HCT116 (cell line): Measurements from ENCODE around the gene TNFSF8. TPM values are rescaled to one million over a fixed set of nuclear protein-coding genes. Genes with fewer than 3 reads are reported as not detected.

ENCODE experiments used
- ATAC-seq: fragments of 200-7000 bp; cut with Tn5 transposase; 2 replicates; pipeline ENCODE4 v1.9.1; 2020; ENCODE audit warnings: mild to moderate bottlenecking, moderate library complexity
- BruUV-seq: library from RNA; stranded (reverse); fragments of 400-500 nt; replicated peaks from 2 replicates; lab custom pipeline; 2021; lab: Mats Ljungman, UMichigan
- CTCF ChIA-PET: fragments of 300-600 bp; sonication (Branson Sonifier 250); formaldehyde crosslinking; loops from one replicate; lab custom pipeline; 2021; ENCODE audit warnings: antibody characterized with exemption; lab: Charles Lee
- POLR2A ChIA-PET: fragments of 300-600, 350-600 bp; sonication (Branson Sonifier 250); formaldehyde crosslinking; loops from one replicate; lab custom pipeline; 2021; ENCODE audit warnings: antibody characterized with exemption; lab: Charles Lee
- RAD21 ChIA-PET, 2 experiments: fragments of 300-600 bp; sonication (Branson Sonifier 250); formaldehyde crosslinking; loops; one replicate each; lab custom pipeline; 2023; ENCODE audit warnings: low total read pairs in 2 of 2; ENCODE audit not compliant: uncharacterized antibody in 2 of 2, unreplicated experiment in 2 of 2, low non-redundant PET in 1 of 2; lab: Charles Lee
- DNase-seq: peaks from one replicate; pipeline ENCODE4 v3.0.0-alpha.2; 2010; ENCODE audit warnings: low read depth, low spot score
- H2AFZ ChIP-seq: fragments of 200-600 bp; shearing (Covaris generic), sonication (generic); 2 replicates; pipeline ENCODE4 v1.6.1; 2017; ENCODE audit warnings: low read depth, mixed run types, mixed read lengths, antibody characterized with exemption, low read length; ENCODE audit not compliant: poor library complexity, severe bottlenecking
- H3K27ac ChIP-seq: 2 replicates; pipeline ENCODE4 v1.5.1; 2012; ENCODE audit warnings: low read depth, low read length
- H3K27me3 ChIP-seq: fragments of 200-600 bp; sonication (generic); 2 replicates; pipeline ENCODE4 v1.6.1; 2016; ENCODE audit warnings: mixed run types, low read length, mixed read lengths; ENCODE audit not compliant: insufficient read depth
- H3K36me3 ChIP-seq, 2 experiments: fragments of 200-500 bp in 1 of 2; fragments of 200-600 bp in 1 of 2; sonication (Bioruptor generic) in 1 of 2; sonication (generic) in 1 of 2; 2 replicates each; pipeline versions ENCODE4 v1.5.1 to v1.6.1; 2014 to 2016; ENCODE audit warnings: low read length in 2 of 2, inconsistent platforms in 1 of 2, mixed read lengths in 1 of 2, mixed run types in 1 of 2; ENCODE audit not compliant: insufficient read depth in 2 of 2, control insufficient read depth in 1 of 2
- H3K4me1 ChIP-seq, 2 experiments: fragments of 200-600 bp in 1 of 2; sonication (generic) in 1 of 2; 2 replicates each; pipeline versions ENCODE4 v1.5.1 to v1.6.1; 2012 to 2017; ENCODE audit warnings: low read length in 2 of 2, inconsistent platforms in 1 of 2, mild to moderate bottlenecking in 1 of 2, mixed read lengths in 1 of 2, mixed run types in 1 of 2, moderate library complexity in 1 of 2; ENCODE audit not compliant: insufficient read depth in 2 of 2, control insufficient read depth in 1 of 2
- H3K4me2 ChIP-seq: fragments of 200-600 bp; sonication (generic); 2 replicates; pipeline ENCODE4 v1.6.1; 2017; ENCODE audit warnings: mixed run types, low read length, mixed read lengths
- H3K4me3 ChIP-seq, 2 experiments: fragments of 200-600 bp in 1 of 2; sonication (generic) in 1 of 2; replicated peaks in 1 of 2; 2 replicates each; pipeline ENCODE4 v1.5.1; 2011 to 2016; ENCODE audit warnings: low read length in 2 of 2, control low read depth in 1 of 2, low read depth in 1 of 2, mild to moderate bottlenecking in 1 of 2, mixed read lengths in 1 of 2, mixed run types in 1 of 2
- H3K79me2 ChIP-seq: fragments of 200-600 bp; sonication (generic); 2 replicates; pipeline ENCODE4 v1.6.1; 2017; ENCODE audit warnings: mild to moderate bottlenecking, mixed run types, low read length, moderate library complexity, mixed read lengths; ENCODE audit not compliant: insufficient read depth
- H3K9ac ChIP-seq: fragments of 200-600 bp; sonication (generic); 2 replicates; pipeline ENCODE4 v1.6.1; 2016; ENCODE audit warnings: low read length, mixed read lengths
- H3K9me2 ChIP-seq: fragments of 200-600 bp; sonication (generic), shearing (Covaris generic); 2 replicates; pipeline ENCODE4 v1.6.1; 2017; ENCODE audit warnings: mixed run types, mild to moderate bottlenecking, moderate library complexity; ENCODE audit not compliant: insufficient read depth
- H3K9me3 ChIP-seq, 2 experiments: fragments of 200-500 bp in 1 of 2; fragments of 200-600 bp in 1 of 2; sonication (Bioruptor generic) in 1 of 2; sonication (generic) in 1 of 2; 2 replicates each; pipeline ENCODE4 v1.6.1; 2014 to 2017; ENCODE audit warnings: low read length in 2 of 2, mixed read lengths in 2 of 2, inconsistent platforms in 1 of 2, low read depth in 1 of 2, mild to moderate bottlenecking in 1 of 2, mixed run types in 1 of 2, moderate library complexity in 1 of 2; ENCODE audit not compliant: control insufficient read depth in 1 of 2, insufficient read depth in 1 of 2
- H4K20me1 ChIP-seq: fragments of 200-600 bp; sonication (generic), shearing (Covaris generic); 2 replicates; pipeline ENCODE4 v1.6.1; 2017; ENCODE audit warnings: mixed run types, mild to moderate bottlenecking, moderate library complexity; ENCODE audit not compliant: insufficient read depth
- CBX3 ChIP-seq: IDR thresholded peaks from 2 replicates; pipeline ENCODE4 v1.6.1; 2012; ENCODE audit warnings: low read depth
- ELF1 ChIP-seq: IDR thresholded peaks from 2 replicates; pipeline ENCODE4 v1.6.1; 2012; ENCODE audit warnings: low read depth, borderline replicate concordance
- EZH2 ChIP-seq: fragments of 200-600 bp; sonication (generic); IDR thresholded peaks from 2 replicates; pipeline ENCODE4 v1.6.1; 2017; ENCODE audit warnings: antibody characterized with exemption, mixed run types
- EZH2phosphoT487 ChIP-seq: fragments of 200-600 bp; IDR thresholded peaks from 2 replicates; pipeline ENCODE4 v1.6.1; 2018; ENCODE audit warnings: antibody characterized with exemption, borderline replicate concordance
- POLR2A ChIP-seq: IDR thresholded peaks from 2 replicates; pipeline ENCODE4 v1.7.0; 2011; ENCODE audit warnings: borderline replicate concordance; ENCODE audit not compliant: insufficient read depth, insufficient read length; ENCODE audit errors: extremely low read depth
- RAD21 ChIP-seq: IDR thresholded peaks from 2 replicates; pipeline ENCODE4 v1.6.1; 2012; ENCODE audit warnings: low read depth, mild to moderate bottlenecking
- SIN3A ChIP-seq: IDR thresholded peaks from 2 replicates; pipeline ENCODE4 v1.6.1; 2012; ENCODE audit warnings: low read depth
- SP1 ChIP-seq: IDR thresholded peaks from 2 replicates; pipeline ENCODE4 v1.6.1; 2012; ENCODE audit warnings: low read depth
- SRF ChIP-seq: IDR thresholded peaks from 2 replicates; pipeline ENCODE4 v1.6.1; 2012; ENCODE audit warnings: low read depth
- TCF7L2 ChIP-seq: IDR thresholded peaks from 2 replicates; pipeline ENCODE4 v1.7.0; 2011; ENCODE audit warnings: borderline replicate concordance, inconsistent platforms; ENCODE audit not compliant: insufficient read depth, insufficient read length; ENCODE audit errors: extremely low read depth
- YY1 ChIP-seq: IDR thresholded peaks from 2 replicates; pipeline ENCODE4 v1.6.1; 2011; ENCODE audit warnings: low read length, low read depth, moderate library complexity, mild to moderate bottlenecking; ENCODE audit not compliant: insufficient replicate concordance; ENCODE audit errors: extremely low read depth
- ZFX ChIP-seq: fragments of 450-650 bp; IDR thresholded peaks from 2 replicates; pipeline ENCODE4 v1.6.1; 2017
- ZNF274 ChIP-seq: fragments of 200-500 bp; sonication (Bioruptor generic); IDR thresholded peaks from 2 replicates; pipeline ENCODE4 v1.6.1; 2014; ENCODE audit warnings: mild to moderate bottlenecking, low read depth, low read length, inconsistent platforms
- intact Hi-C: fragments of 100-400 bp; cut with micrococcal nuclease; formaldehyde crosslinking; loops from 2 replicates; pipeline ENCODE4 v1.10.0; 2022
- total RNA-seq: library from RNA; stranded (reverse); gene quantifications from one replicate; pipeline ENCODE4 v1.2.1, GENCODE V29; 2021; ENCODE audit not compliant: unreplicated experiment
- TF ChIP-seq, protein P1 (sequence below): IDR thresholded peaks from 2 replicates; pipeline ENCODE4 v1.6.1; 2012; ENCODE audit warnings: low read depth
- TF ChIP-seq, protein P2 (sequence below): IDR thresholded peaks from 2 replicates; pipeline ENCODE4 v1.6.1; 2012

The TNFSF8 gene
- total RNA-seq, 1 experiment from 2014 or later: not detected

DNA sequence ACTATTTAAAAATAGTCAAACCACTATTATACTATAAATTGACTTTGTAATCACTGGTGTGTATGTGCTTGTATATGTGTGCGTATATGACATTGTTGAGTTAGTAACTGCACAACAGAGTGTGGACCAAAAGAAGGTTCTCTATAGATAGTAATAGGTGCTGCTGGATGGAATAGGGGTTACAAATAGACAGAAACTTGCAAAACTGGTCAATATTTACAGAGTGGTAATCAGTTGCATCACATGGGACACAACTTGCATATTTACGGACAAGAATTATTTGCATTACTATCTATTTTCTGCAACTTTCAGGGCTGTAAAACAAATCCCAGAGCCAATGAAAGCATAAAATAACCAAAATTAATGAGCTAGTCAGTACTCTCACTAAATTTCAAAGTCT lies 42.4 kb downstream of the TNFSF8 start:
- H3K4me2 ChIP-seq: no peak overlapping the region
- intact Hi-C loops: no loop called here
- ChIA-PET POLR2A (no interaction called here), RAD21 (no interaction called here)
- TF ChIP-seq ZFX (no peak), SRF (no peak)
- TF ChIP-seq, all 23 proteins: peak for 0
- no peaks in the 10 kb centered on the region for H3K79me2 ChIP-seq
- BruUV-seq: no TSS peak
- DNase-seq (no peak), ATAC-seq (no peak)
- no peaks in the 10 kb centered on the region for H3K36me3 ChIP-seq
- H3K9ac ChIP-seq: no peak overlapping the region
- CTCF ChIA-PET: interaction anchor here (1.2 kb wide), 1 partner anchor 19 kb away, joined by 3 read pairs; no protein-coding TSS in a partner anchor
- H3K27me3 ChIP-seq: peaks cover 13% of the 10 kb centered on the region; the same call in 1 of the 2 replicates
- H3K4me3 ChIP-seq: no peak overlapping the region
- no peaks in the 10 kb centered on the region for H3K9me2 ChIP-seq
- H3K27ac ChIP-seq: no peak overlapping the region
- no peaks in the 10 kb centered on the region for H4K20me1 ChIP-seq
- no peaks in the 10 kb centered on the region for H3K9me3 ChIP-seq
- no peak overlapping the region for H2AFZ ChIP-seq
- no peaks in the 10 kb centered on the region for H3K4me1 ChIP-seq

DNA sequence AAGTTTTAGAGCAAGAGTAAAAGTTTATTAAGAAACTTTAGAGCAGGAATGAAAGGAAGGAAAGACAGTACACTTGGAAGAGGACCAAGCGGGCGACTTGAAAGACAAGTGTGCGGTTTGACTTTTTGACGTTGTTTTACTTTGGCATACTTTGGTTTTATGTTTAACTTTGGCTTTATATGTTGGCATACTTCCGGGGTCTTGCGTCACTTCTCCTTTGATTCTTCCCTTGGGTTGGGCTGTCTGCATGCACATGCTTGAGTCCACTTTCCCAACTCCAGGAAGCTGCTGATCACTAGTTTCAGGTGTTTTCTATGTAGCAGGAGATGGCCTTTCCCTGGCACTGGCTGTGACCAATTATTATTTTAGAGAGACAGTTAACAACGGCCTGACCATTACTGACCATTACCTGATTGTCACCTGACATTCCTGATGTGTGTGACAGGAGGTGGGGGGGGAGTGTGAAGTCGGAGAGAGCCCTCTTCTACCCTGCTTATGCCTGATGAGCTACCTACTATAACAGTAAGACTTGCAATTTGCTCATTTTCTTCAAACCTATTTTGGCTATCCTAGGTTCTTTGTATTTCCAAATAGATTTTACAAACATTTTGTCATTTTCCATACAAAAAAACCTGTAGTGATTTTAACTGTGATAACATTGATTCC lies 45.5 kb downstream of the TNFSF8 start:
- no peaks in the 10 kb centered on the region for H4K20me1 ChIP-seq
- no peaks in the 10 kb centered on the region for H3K79me2 ChIP-seq
- no peak overlapping the region for H3K4me2 ChIP-seq
- no peak overlapping the region for H3K27ac ChIP-seq
- peaks cover 19% of the 10 kb centered on the region for H3K27me3 ChIP-seq
- DNase-seq (no peak), ATAC-seq (no peak)
- ChIA-PET RAD21 (no interaction called here), POLR2A (no interaction called here), CTCF (no interaction called here)
- no peak overlapping the region for H3K9ac ChIP-seq
- H2AFZ ChIP-seq: no peak overlapping the region
- H3K36me3 ChIP-seq: no peaks in the 10 kb centered on the region
- no peak overlapping the region for H3K4me3 ChIP-seq
- no peaks in the 10 kb centered on the region for H3K4me1 ChIP-seq
- BruUV-seq: no TSS peak
- no peaks in the 10 kb centered on the region for H3K9me3 ChIP-seq
- intact Hi-C loops: no loop called here
- H3K9me2 ChIP-seq: no peaks in the 10 kb centered on the region
- TF ChIP-seq SP1 (no peak), CBX3 (no peak), RAD21 (no peak), TCF7L2 (no peak), YY1 (no peak), EZH2phosphoT487 (no peak), ELF1 (no peak), SIN3A (no peak), EZH2 (no peak), ZNF274 (no peak), SRF (no peak), POLR2A (no peak)
- TF ChIP-seq, protein P1, sequence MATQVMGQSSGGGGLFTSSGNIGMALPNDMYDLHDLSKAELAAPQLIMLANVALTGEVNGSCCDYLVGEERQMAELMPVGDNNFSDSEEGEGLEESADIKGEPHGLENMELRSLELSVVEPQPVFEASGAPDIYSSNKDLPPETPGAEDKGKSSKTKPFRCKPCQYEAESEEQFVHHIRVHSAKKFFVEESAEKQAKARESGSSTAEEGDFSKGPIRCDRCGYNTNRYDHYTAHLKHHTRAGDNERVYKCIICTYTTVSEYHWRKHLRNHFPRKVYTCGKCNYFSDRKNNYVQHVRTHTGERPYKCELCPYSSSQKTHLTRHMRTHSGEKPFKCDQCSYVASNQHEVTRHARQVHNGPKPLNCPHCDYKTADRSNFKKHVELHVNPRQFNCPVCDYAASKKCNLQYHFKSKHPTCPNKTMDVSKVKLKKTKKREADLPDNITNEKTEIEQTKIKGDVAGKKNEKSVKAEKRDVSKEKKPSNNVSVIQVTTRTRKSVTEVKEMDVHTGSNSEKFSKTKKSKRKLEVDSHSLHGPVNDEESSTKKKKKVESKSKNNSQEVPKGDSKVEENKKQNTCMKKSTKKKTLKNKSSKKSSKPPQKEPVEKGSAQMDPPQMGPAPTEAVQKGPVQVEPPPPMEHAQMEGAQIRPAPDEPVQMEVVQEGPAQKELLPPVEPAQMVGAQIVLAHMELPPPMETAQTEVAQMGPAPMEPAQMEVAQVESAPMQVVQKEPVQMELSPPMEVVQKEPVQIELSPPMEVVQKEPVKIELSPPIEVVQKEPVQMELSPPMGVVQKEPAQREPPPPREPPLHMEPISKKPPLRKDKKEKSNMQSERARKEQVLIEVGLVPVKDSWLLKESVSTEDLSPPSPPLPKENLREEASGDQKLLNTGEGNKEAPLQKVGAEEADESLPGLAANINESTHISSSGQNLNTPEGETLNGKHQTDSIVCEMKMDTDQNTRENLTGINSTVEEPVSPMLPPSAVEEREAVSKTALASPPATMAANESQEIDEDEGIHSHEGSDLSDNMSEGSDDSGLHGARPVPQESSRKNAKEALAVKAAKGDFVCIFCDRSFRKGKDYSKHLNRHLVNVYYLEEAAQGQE: no peak
- TF ChIP-seq, protein P2, sequence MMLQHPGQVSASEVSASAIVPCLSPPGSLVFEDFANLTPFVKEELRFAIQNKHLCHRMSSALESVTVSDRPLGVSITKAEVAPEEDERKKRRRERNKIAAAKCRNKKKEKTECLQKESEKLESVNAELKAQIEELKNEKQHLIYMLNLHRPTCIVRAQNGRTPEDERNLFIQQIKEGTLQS: no peak
